K562 (cell line): Measurements from ENCODE around the gene SRF. TPM values are rescaled to one million over a fixed set of nuclear protein-coding genes. Genes with fewer than 3 reads are reported as not detected.

ENCODE experiments used
- ATAC-seq: fragments of 200-7000 bp; cut with Tn5 transposase; 3 replicates; pipeline ENCODE4 v1.9.1; 2020; ENCODE audit warnings: moderate library complexity
- BruUV-seq: library from RNA; stranded (reverse); fragments of 400-500 nt; replicated peaks from 2 replicates; lab custom pipeline; 2021; lab: Mats Ljungman, UMichigan
- CTCF ChIA-PET: fragments of 300-600 bp; formaldehyde crosslinking; extraction: SDS; loops from one replicate; lab custom pipeline; 2021; ENCODE audit warnings: low intra/inter-chr PET ratio; lab: Yijun Ruan, JAX
- POLR2A ChIA-PET: fragments of 300-600, 350-650 bp; sonication (Branson Sonifier 250); formaldehyde crosslinking; extraction: SDS; loops from one replicate; lab custom pipeline; 2021; ENCODE audit warnings: antibody characterized with exemption, inconsistent platforms; lab: Yijun Ruan, JAX
- DNase-seq, 4 experiments: peaks; one replicate each; pipeline versions ENCODE4 v3.0.0 to v3.0.0-alpha.2; 2011 to 2018; ENCODE audit warnings: low spot score in 3 of 4, mixed read lengths in 3 of 4; ENCODE audit errors: extremely low read depth in 1 of 4
- FAIRE-seq: peaks from 2 replicates; lab custom pipeline; 2011; peaks lifted over from hg19 to GRCh38; lab: Jason Lieb, UNC
- H2AFZ ChIP-seq: 2 replicates; pipeline ENCODE4 v1.6.0; 2011; ENCODE audit warnings: low read depth, low read length, control low read depth, inconsistent platforms
- H3K27ac ChIP-seq: fragments of 200-600 bp; 3 replicates; pipeline ENCODE4 v1.8.0; 2011; ENCODE audit warnings: low read depth, mild to moderate bottlenecking, control low read depth, inconsistent platforms, low read length, moderate library complexity, mixed read lengths; ENCODE audit errors: extremely low read depth
- H3K27me3 ChIP-seq, 2 experiments: fragments of 300-600 bp in 1 of 2; 2 replicates in 1 of 2; 3 replicates in 1 of 2; pipeline versions ENCODE4 v1.6.0 to v1.8.0; 2011; ENCODE audit warnings: inconsistent platforms in 2 of 2, low read length in 2 of 2, mild to moderate bottlenecking in 1 of 2, mixed read lengths in 1 of 2, moderate library complexity in 1 of 2; ENCODE audit not compliant: control insufficient read depth in 2 of 2, insufficient read depth in 2 of 2
- H3K36me3 ChIP-seq: fragments of 300-600 bp; 3 replicates; pipeline ENCODE4 v1.8.0; 2011; ENCODE audit warnings: mild to moderate bottlenecking, low read length, inconsistent platforms; ENCODE audit not compliant: control insufficient read depth, insufficient read depth
- H3K4me1 ChIP-seq, 2 experiments: fragments of 200-600 bp in 1 of 2; replicated peaks in 1 of 2; 2 replicates in 1 of 2; 3 replicates in 1 of 2; pipeline versions ENCODE4 v1.5.1 to v1.8.0; 2011; ENCODE audit warnings: inconsistent platforms in 2 of 2, low read length in 2 of 2, mild to moderate bottlenecking in 1 of 2, mixed read lengths in 1 of 2, moderate library complexity in 1 of 2; ENCODE audit not compliant: control insufficient read depth in 2 of 2, insufficient read depth in 2 of 2
- H3K4me2 ChIP-seq: 2 replicates; pipeline ENCODE4 v1.6.1; 2011; ENCODE audit warnings: low read length, control low read depth, inconsistent platforms, mixed read lengths; ENCODE audit not compliant: insufficient read depth
- H3K4me3 ChIP-seq: fragments of 200-600 bp; sonication (generic), shearing (Covaris generic); 2 replicates; pipeline ENCODE4 v1.5.1; 2016; ENCODE audit warnings: control low read depth, inconsistent platforms
- H3K79me2 ChIP-seq: fragments of 200-600 bp; 3 replicates; pipeline ENCODE4 v1.8.0; 2011; ENCODE audit warnings: low read length, inconsistent platforms; ENCODE audit not compliant: control insufficient read depth, insufficient read depth
- H3K9ac ChIP-seq, 2 experiments: 2 replicates each; pipeline versions ENCODE4 v1.6.0 to v1.6.1; 2011; ENCODE audit warnings: low read depth in 2 of 2, low read length in 2 of 2, control low read depth in 1 of 2, inconsistent platforms in 1 of 2, mild to moderate bottlenecking in 1 of 2, mixed read lengths in 1 of 2; ENCODE audit not compliant: insufficient read depth in 1 of 2
- H3K9me1 ChIP-seq: one replicate; pipeline ENCODE4 v1.6.0; 2011; ENCODE audit warnings: inconsistent platforms, mild to moderate bottlenecking, low read length, moderate library complexity; ENCODE audit not compliant: control insufficient read depth, insufficient read depth
- H3K9me3 ChIP-seq: replicated peaks from 2 replicates; pipeline ENCODE4 v1.5.1; 2011; ENCODE audit warnings: low read depth, low read length, inconsistent platforms; ENCODE audit not compliant: control insufficient read depth, insufficient read depth
- H4K20me1 ChIP-seq: replicated peaks from 2 replicates; pipeline ENCODE4 v1.6.1; 2011; ENCODE audit warnings: low read length, inconsistent platforms, mixed read lengths; ENCODE audit not compliant: control insufficient read depth, insufficient read depth
- ATF2 ChIP-seq: sonication (generic); formaldehyde crosslinking; IDR thresholded peaks from 2 replicates; pipeline ENCODE4 v1.8.1; 2022; ENCODE audit warnings: missing genetic modification reagents
- BRD4 ChIP-seq: fragments of 200-600 bp; sonication (generic); IDR thresholded peaks from 2 replicates; pipeline ENCODE4 v1.6.1; 2017; ENCODE audit warnings: inconsistent platforms
- BRF1 ChIP-seq: IDR thresholded peaks from 3 replicates; pipeline ENCODE4 v1.6.1; 2011; ENCODE audit warnings: borderline replicate concordance, mild to moderate bottlenecking; ENCODE audit not compliant: insufficient read length; ENCODE audit errors: extremely low read depth
- E2F6 ChIP-seq, 2 experiments: IDR thresholded peaks; 2 replicates each; pipeline ENCODE4 v1.6.1; 2011; ENCODE audit warnings: borderline replicate concordance in 1 of 2, control low read depth in 1 of 2, low read depth in 1 of 2, low read length in 1 of 2, mild to moderate bottlenecking in 1 of 2, mixed read lengths in 1 of 2, moderate library complexity in 1 of 2; ENCODE audit not compliant: insufficient read depth in 1 of 2, insufficient read length in 1 of 2, poor library complexity in 1 of 2, severe bottlenecking in 1 of 2; ENCODE audit errors: extremely low read depth in 1 of 2
- ERF ChIP-seq: fragments of 450-650 bp; formaldehyde crosslinking; IDR thresholded peaks from 2 replicates; pipeline ENCODE4 v1.4.0; 2020; ENCODE audit warnings: mild to moderate bottlenecking, mixed read lengths
- GATAD2B ChIP-seq: fragments of 450-650 bp; IDR thresholded peaks from 2 replicates; pipeline ENCODE4 v1.6.1; 2017; ENCODE audit warnings: mild to moderate bottlenecking, borderline replicate concordance
- HCFC1 ChIP-seq: IDR thresholded peaks from 2 replicates; pipeline ENCODE4 v1.6.1; 2012; ENCODE audit warnings: low read depth, low read length, improper control_type of control experiment
- HLTF ChIP-seq: fragments of 450-650 bp; IDR thresholded peaks from 2 replicates; pipeline ENCODE4 v1.6.1; 2016
- JUN ChIP-seq, 2 experiments: sonication (generic) in 1 of 2; formaldehyde crosslinking in 1 of 2; IDR thresholded peaks; 2 replicates each; pipeline versions ENCODE4 v1.6.1 to v1.8.0; 2012 to 2022; ENCODE audit warnings: borderline replicate concordance in 2 of 2, mild to moderate bottlenecking in 2 of 2, improper control_type of control experiment in 1 of 2, low read depth in 1 of 2, low read length in 1 of 2, missing genetic modification reagents in 1 of 2
- KAT7 ChIP-seq: sonication (generic); formaldehyde crosslinking; IDR thresholded peaks from 2 replicates; pipeline ENCODE4 v1.8.0; 2022; ENCODE audit warnings: missing genetic modification reagents, mild to moderate bottlenecking, borderline replicate concordance
- PREB ChIP-seq: sonication (generic); formaldehyde crosslinking; IDR thresholded peaks from 2 replicates; pipeline ENCODE4 v1.8.1; 2023; ENCODE audit warnings: mild to moderate bottlenecking, missing genetic modification reagents
- TCF3 ChIP-seq: sonication (generic); formaldehyde crosslinking; IDR thresholded peaks from 2 replicates; pipeline ENCODE4 v1.4.0; 2020; ENCODE audit warnings: mild to moderate bottlenecking, missing genetic modification reagents
- THRB ChIP-seq: fragments of 450-650 bp; formaldehyde crosslinking; conservative IDR thresholded peaks from 2 replicates; pipeline ENCODE4 v1.4.0; 2022; ENCODE audit warnings: mild to moderate bottlenecking, missing genetic modification characterization
- ZNF263 ChIP-seq: sonication (generic); formaldehyde crosslinking; IDR thresholded peaks from 2 replicates; pipeline ENCODE4 v1.8.0; 2022; ENCODE audit warnings: mild to moderate bottlenecking, missing genetic modification reagents, borderline replicate concordance
- WGBS: fragments of 100-300 bp; shearing (Covaris generic); methylation state at CpG from one replicate; pipeline ENCODE4 v1.1.6; 2016; ENCODE audit warnings: low coverage, mixed read lengths; ENCODE audit not compliant: insufficient coverage; ENCODE audit errors: missing lambda C conversion rate; 5-methylcytosine and 5-hydroxymethylcytosine counted together
- in situ Hi-C: fragments of 300-500 bp; cut with MboI; formaldehyde crosslinking; loops from 4 replicates; pipeline ENCODE4 v1.15.0; 2018; ENCODE audit warnings: inconsistent platforms, mixed read lengths
- intact Hi-C: fragments of 100-400 bp; cut with micrococcal nuclease; formaldehyde crosslinking; loops from 2 replicates; pipeline ENCODE4 v1.14.2; 2022
- polyA plus RNA-seq, 8 experiments: library from polyadenylated mRNA; depleted of rRNA in 4 of 8; stranded (reverse) in 5 of 8; unstranded in 3 of 8; fragments of >200 nt; fragmentation: Nextera tagmentation in 2 of 8; fragmentation: Illumina TruSeq in 1 of 8; extraction: Ambion mirVana in 2 of 8; extraction: Trizol in 1 of 8; gene quantifications; 2 replicates each; pipeline versions ENCODE4 v1.2.1 to v1.2.3, GENCODE V29; 2011 to 2014; ENCODE audit warnings: inconsistent platforms in 1 of 8, missing spikeins in 1 of 8
- total RNA-seq, 7 experiments: library from RNA; depleted of rRNA in 6 of 7; stranded (reverse); fragments of >200 nt in 6 of 7; fragmentation: Illumina TruSeq in 2 of 7; extraction: Trizol in 2 of 7; gene quantifications; 2 replicates each; pipeline versions ENCODE4 v1.2.1 to v1.2.3, GENCODE V29; 2011 to 2021; ENCODE audit warnings: low replicate concordance in 1 of 7

Gene SRF
- total and polyA plus RNA-seq, 9 of the 15 experiments (the other 6 are each of a cell fraction or from before 2014, with no cell fraction given) = 2.5 to 37.0 (median 24.6) TPM

GRCh38 chr6:43228951-43229802 lies 58.1 kb downstream of the SRF start, which contains the start of gene DNPH1:
Gene DNPH1 (minus strand): TSS chr6:43229481. CDS start chr6:43229456, 25 bp downstream.
- CTCF ChIA-PET = no interaction called here
- ATAC-seq (peak; percentile 97), FAIRE-seq (peak; percentile 40), DNase-seq (peak; percentile 87 to 94 (median 91))
- Histone ChIP-seq H3K9me1 (no peaks in the 10 kb centered on the region), H3K9me3 (no peaks in the 10 kb centered on the region), H2AFZ (peak within 1 kb of the TSS; percentile 100), H3K27me3 (no peaks in the 10 kb centered on the region), H3K4me3 (peak within 1 kb of the TSS; percentile 81), H4K20me1 (no peaks in the 10 kb centered on the region), H3K27ac (peak within 1 kb of the TSS; percentile 89), H3K36me3 (peaks cover 24% of the 10 kb centered on the region; the same call in 2 of the 3 replicates), H3K9ac (peak within 1 kb of the TSS; percentile 94 to 99), H3K4me2 (peak within 1 kb of the TSS; percentile 99), H3K4me1 (peaks cover 17 to 33% of the 10 kb centered on the region in 2 experiments; a peak in 4 of 5 replicates), H3K79me2 (peaks cover 27% of the 10 kb centered on the region)
- BruUV-seq = no TSS peak
- POLR2A ChIA-PET = interaction anchor here (0.5 to 11.2 kb wide), 12 partner anchors 9 to 260 kb away, joined by 3 to 118 read pairs (median 4); partner anchors contain the start of genes CUL9 and TJAP1
- in situ Hi-C loops = no loop called here
- intact Hi-C loops = loop anchor here (2.0 kb wide), 1 partner anchor 58 kb away; the partner anchor contains the start of gene SRF
- 5% methylated on average over 75 of the region's 82 CpGs for WGBS
- peak; percentile 94 for TF ChIP-seq ZNF263 (CRISPR knock-in tag)
- TF ChIP-seq BRF1 = no peak
- no peak for TF ChIP-seq THRB
- TF ChIP-seq HCFC1 = peak; percentile 70
- peak; percentile 50; the same call in 1 of the 2 replicates for TF ChIP-seq TCF3
- 0 out of 2 replicates have a peak, but pooled peaks have one; percentile 70 for TF ChIP-seq ERF (CRISPR knock-in tag)
- TF ChIP-seq KAT7 (CRISPR knock-in tag) = peak; percentile 98
- TF ChIP-seq PREB (CRISPR knock-in tag) = peak; percentile 84; the same call in 1 of the 2 replicates
- TF ChIP-seq BRD4 = peak; percentile 87; the same call in 1 of the 2 replicates
- TF ChIP-seq JUN (IDR thresholded peaks at IDR 0.05; ENCODE audit: borderline replicate concordance, low read depth, low read length) = peak; percentile 66; the same call in 1 of the 2 replicates
- no peak for TF ChIP-seq JUN (CRISPR knock-in tag; IDR thresholded peaks at IDR 0.05; ENCODE audit: borderline replicate concordance)
- no peak; the same call in 1 of the 2 replicates for TF ChIP-seq HLTF
- peak; percentile 94 to 97 for TF ChIP-seq E2F6 (IDR thresholded peaks at IDR 0.05; ENCODE audit: borderline replicate concordance in 1 of 2, extremely low read depth in 1 of 2, insufficient read depth in 1 of 2, insufficient read length in 1 of 2, low read depth in 1 of 2, low read length in 1 of 2, poor library complexity in 1 of 2, severe bottlenecking in 1 of 2)
- TF ChIP-seq GATAD2B = peak; percentile 80; the same call in 1 of the 2 replicates
- no peak; the same call in 1 of the 2 replicates for TF ChIP-seq ATF2 (CRISPR knock-in tag)
